KMS-11 (cell line): Measurements from ENCODE around the gene CDC37L1.

Experiments used
- H2AFZ ChIP-seq: fragments of 200-600 bp; sonication (generic); 2 replicates; pipeline ENCODE4 v1.6.1; 2016; ENCODE audit warnings: antibody characterized with exemption, mixed run types, low read depth
- H3K27ac ChIP-seq: fragments of 200-600 bp; sonication (generic); 2 replicates; pipeline ENCODE4 v1.6.1; 2016; ENCODE audit warnings: mild to moderate bottlenecking, mixed run types
- H3K27me3 ChIP-seq: fragments of 200-600 bp; sonication (generic); 2 replicates; pipeline ENCODE4 v1.6.1; 2017; ENCODE audit warnings: mild to moderate bottlenecking, low read depth, mixed run types, moderate library complexity; ENCODE audit not compliant: insufficient read depth
- H3K36me3 ChIP-seq: fragments of 200-600 bp; sonication (generic); 2 replicates; pipeline ENCODE4 v1.6.1; 2017; ENCODE audit warnings: mild to moderate bottlenecking, mixed run types; ENCODE audit not compliant: insufficient read depth
- H3K4me1 ChIP-seq: fragments of 200-600 bp; sonication (generic); 2 replicates; pipeline ENCODE4 v1.6.1; 2016; ENCODE audit warnings: mild to moderate bottlenecking, low read depth, mixed run types; ENCODE audit not compliant: poor library complexity, severe bottlenecking
- H3K4me2 ChIP-seq: fragments of 200-600 bp; sonication (generic); 2 replicates; pipeline ENCODE4 v1.7.0; 2016; ENCODE audit warnings: mild to moderate bottlenecking, mixed run types
- H3K4me3 ChIP-seq: fragments of 200-600 bp; sonication (generic); IDR thresholded peaks from 2 replicates; pipeline ENCODE4 v1.6.1; 2017; ENCODE audit warnings: low read depth, low read length, mixed read lengths; ENCODE audit not compliant: insufficient read depth
- H3K79me2 ChIP-seq: fragments of 200-600 bp; sonication (generic); 2 replicates; pipeline ENCODE4 v1.6.1; 2016; ENCODE audit warnings: low read depth, mixed run types; ENCODE audit not compliant: insufficient read depth
- H3K9ac ChIP-seq: fragments of 200-600 bp; sonication (generic); 2 replicates; pipeline ENCODE4 v1.6.1; 2016; ENCODE audit warnings: mild to moderate bottlenecking, mixed run types
- H4K20me1 ChIP-seq: fragments of 200-600 bp; sonication (generic); 2 replicates; pipeline ENCODE4 v1.6.1; 2016; ENCODE audit warnings: mild to moderate bottlenecking, mixed run types; ENCODE audit not compliant: insufficient read depth
- CTCF ChIP-seq: fragments of 200-600 bp; sonication (generic); conservative IDR thresholded peaks from 2 replicates; pipeline ENCODE4 v1.6.1; 2017; ENCODE audit warnings: low read depth, mild to moderate bottlenecking, antibody characterized with exemption, low read length, moderate library complexity, mixed read lengths

CDC37L1 gene

GRCh38 chr9:4670591-4670990 lies 8.8 kb upstream of the CDC37L1 start:
- no peaks in the 10 kb centered on the region for H3K79me2 ChIP-seq

GRCh38 chr9:4671737-4672136 lies 7.6 kb upstream of the CDC37L1 start:
- Histone ChIP-seq H3K4me2 (no peak overlapping the region), H3K79me2 (no peaks in the 10 kb centered on the region)

More at GRCh38 chr9:4670591-4670990, 8.8 kb upstream of the CDC37L1 start:
- no peak overlapping the region for H3K9ac ChIP-seq
- TF ChIP-seq CTCF: no peak
- peaks cover 8% of the 10 kb centered on the region; the same call in 1 of the 2 replicates for H3K27me3 ChIP-seq
- no peak overlapping the region for H2AFZ ChIP-seq
- no peaks in the 10 kb centered on the region for H4K20me1 ChIP-seq
- no peak overlapping the region for H3K4me3 ChIP-seq
- H3K4me1 ChIP-seq: peaks cover 4% of the 10 kb centered on the region
- no peaks in the 10 kb centered on the region for H3K36me3 ChIP-seq
- no peak overlapping the region for H3K4me2 ChIP-seq
- no peak overlapping the region for H3K27ac ChIP-seq

GRCh38 chr9:4674783-4675182 lies 4.6 kb upstream of the CDC37L1 start:
- H3K79me2 ChIP-seq: no peaks in the 10 kb centered on the region
- H3K4me1 ChIP-seq: peaks cover 12% of the 10 kb centered on the region
- H3K9ac ChIP-seq: no peak overlapping the region
- H4K20me1 ChIP-seq: no peaks in the 10 kb centered on the region
- no peak overlapping the region for H3K27ac ChIP-seq
- TF ChIP-seq CTCF: no peak
- H3K4me3 ChIP-seq: no peak overlapping the region
- no peaks in the 10 kb centered on the region for H3K36me3 ChIP-seq
- no peak overlapping the region for H2AFZ ChIP-seq
- no peak overlapping the region for H3K4me2 ChIP-seq
- no peaks in the 10 kb centered on the region for H3K27me3 ChIP-seq

More at GRCh38 chr9:4671737-4672136, 7.6 kb upstream of the CDC37L1 start:
- Histone ChIP-seq H3K9ac (no peak overlapping the region), H2AFZ (no peak overlapping the region), H3K27me3 (peaks cover 8% of the 10 kb centered on the region; the same call in 1 of the 2 replicates), H3K36me3 (no peaks in the 10 kb centered on the region), H4K20me1 (no peaks in the 10 kb centered on the region), H3K27ac (no peak overlapping the region), H3K4me3 (no peak overlapping the region), H3K4me1 (no peaks in the 10 kb centered on the region)
- TF ChIP-seq CTCF: no peak

DNA sequence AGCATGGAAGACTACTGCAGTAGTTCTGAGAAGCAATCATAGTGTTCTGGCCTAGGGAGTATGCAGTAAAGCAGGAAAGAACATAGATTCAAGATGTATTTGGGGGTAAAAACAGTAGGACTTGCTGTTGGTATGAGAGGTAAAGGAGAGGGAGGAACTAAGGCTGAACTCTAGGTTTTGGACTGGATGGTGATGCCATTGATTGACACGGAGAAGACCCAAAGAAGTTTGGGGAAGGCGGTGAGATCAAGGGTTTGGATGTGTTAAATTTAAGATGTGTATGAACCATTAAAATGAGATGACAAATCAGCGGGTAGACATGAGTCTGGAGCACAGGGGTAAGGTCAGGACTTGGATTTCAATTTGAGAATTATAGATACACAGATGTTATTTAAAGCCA lies 2.0 kb upstream of the CDC37L1 start:
- no peak overlapping the region for H3K4me3 ChIP-seq
- no peak overlapping the region for H2AFZ ChIP-seq
- H3K36me3 ChIP-seq: no peaks in the 10 kb centered on the region
- no peak overlapping the region for H3K4me2 ChIP-seq
- TF ChIP-seq CTCF: no peak
- no peak overlapping the region for H3K27ac ChIP-seq
- H3K4me1 ChIP-seq: peaks cover 25% of the 10 kb centered on the region
- H3K27me3 ChIP-seq: no peaks in the 10 kb centered on the region
- H4K20me1 ChIP-seq: no peaks in the 10 kb centered on the region
- peaks cover 22% of the 10 kb centered on the region for H3K79me2 ChIP-seq
- H3K9ac ChIP-seq: no peak overlapping the region
